ENCODE data around the gene ASB9.
"Not testable (repeated sequence)": the region's sequence is repeated elsewhere in the genome, so short reads cannot be mapped to it uniquely, and the experiment has no call there.

The ASB9 gene, protein sequence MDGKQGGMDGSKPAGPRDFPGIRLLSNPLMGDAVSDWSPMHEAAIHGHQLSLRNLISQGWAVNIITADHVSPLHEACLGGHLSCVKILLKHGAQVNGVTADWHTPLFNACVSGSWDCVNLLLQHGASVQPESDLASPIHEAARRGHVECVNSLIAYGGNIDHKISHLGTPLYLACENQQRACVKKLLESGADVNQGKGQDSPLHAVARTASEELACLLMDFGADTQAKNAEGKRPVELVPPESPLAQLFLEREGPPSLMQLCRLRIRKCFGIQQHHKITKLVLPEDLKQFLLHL

DNA sequence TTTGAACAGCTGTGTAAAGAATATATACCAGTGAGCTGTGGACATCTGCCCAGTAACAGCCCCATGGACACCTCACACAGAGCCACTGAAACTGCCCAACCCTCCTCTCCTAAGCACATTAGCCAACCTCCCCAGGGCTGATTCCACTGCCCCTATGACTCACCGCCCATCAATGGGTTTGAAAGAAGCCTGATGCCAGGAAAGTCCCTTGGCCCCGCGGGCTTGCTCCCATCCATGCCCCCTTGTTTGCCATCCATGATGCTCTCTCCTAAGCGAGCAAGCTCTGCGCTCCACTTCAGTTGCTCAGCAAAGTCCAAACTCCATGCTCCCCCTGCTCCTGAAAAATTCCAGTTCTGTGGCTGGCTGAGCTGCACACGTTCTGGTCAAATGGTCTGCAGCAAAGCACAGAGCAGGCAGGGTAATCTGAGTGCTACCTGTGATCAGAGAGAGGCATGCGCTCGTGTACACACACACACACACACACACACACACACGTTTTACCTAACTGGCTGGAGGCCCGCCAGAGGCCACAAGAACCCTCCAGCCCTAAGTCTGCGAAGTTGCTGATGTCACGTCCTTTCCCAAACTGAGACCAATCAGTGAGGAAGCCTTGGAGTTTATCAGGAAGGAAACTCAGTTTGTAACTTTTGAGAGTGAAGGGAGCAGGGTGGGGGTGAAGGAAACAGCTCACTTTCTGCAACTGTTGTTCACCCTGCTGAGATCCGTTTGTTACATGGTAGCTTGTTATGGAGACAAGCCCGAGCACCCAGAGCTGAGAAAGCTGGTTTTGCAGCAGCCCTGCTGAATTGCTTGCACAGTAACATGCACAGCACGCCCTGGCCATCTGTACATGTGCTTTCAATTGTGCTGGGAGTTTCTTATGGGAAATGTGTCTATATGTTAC, at the start of gene ASB9:
Gene ASB9, minus strand, starts transcription at position 466 of the 904 bp plus-strand sequence. Its CDS starts 209 bp downstream, at position 257.
- peak; percentile 81 for DNase-seq

DNA sequence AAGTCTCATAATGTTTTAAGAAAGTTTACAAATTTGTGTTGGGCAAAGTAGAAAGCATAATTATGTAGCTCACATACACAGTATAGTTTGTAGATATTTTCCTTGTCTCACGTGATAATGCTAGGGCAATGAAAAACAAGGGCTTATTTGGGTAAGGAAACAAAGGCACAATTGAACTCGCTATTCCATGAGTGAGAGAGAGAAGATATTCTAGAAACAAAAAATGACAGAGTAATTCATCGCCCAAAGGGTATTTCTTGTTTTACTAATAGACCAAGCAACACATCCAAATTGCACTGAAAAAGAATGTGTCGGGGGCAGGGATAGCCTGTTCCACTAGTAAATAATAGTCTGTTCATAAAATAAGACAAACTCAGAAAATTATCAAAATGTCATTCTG, 49.2 kb upstream of the ASB9 start:
- DNase-seq, result no peak

DNA sequence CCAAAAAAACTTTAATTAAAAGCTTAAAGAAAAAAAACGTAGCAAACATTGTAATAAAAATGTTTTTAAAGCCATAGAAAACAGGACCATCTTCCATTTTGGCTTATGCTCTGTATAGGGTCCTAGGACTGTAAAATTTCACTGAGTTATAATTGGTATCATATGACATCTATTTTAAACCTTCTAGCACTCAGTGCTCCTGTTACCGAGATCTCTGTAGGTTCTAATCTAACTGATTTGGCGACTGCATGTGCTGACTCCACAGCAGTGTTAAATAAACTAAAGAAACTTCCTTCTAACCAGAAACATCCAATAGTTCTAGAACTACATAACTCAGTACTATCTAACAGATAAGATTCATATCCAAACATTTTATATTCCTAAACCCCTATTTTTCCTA, 45.6 kb upstream of the ASB9 start, which contains the start of gene ASB11:
Gene ASB11, minus strand, starts transcription at position 132 of the 400 bp plus-strand sequence. Its CDS starts 35 bp downstream, at position 97.
- DNase-seq, result no peak

DNA sequence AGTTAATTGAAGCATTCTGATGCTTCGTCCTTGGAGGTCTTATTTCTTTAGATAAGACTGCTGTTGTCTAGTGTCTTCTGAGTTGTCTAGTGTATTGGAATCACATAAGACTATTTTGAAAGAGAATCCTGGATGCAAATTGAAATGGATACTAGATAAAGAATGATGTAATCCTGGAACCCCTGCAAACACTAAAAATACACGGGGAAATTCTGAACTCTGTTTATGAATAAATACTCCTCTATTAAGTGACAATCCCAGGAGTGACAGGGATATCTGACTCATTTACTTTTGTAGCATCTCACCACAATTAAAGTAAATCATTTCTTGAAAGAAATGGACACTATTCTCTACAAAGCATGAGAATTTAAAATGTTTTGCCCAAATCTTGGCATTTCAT, 44.6 kb upstream of the ASB9 start:
- no peak for DNase-seq

DNA sequence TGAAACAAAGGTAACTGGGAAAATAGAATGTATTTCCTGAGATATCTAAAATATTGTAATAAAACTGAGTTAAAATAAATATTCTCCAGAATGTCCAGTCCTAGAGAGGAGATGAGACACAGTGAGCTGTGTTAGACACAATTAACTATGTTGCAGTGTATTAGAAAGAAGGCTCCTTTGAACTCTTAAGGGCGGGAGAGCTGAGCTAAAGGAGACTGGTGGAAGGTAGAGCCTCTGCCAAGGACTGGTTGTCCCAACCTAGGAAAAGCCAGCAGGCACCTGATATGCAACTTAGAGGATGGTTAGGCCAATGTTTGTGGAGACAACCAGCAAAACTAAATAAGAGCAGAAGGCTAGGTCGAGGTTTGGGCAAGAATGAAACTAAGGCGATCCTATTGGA, 41.2 kb upstream of the ASB9 start:
- no peak for DNase-seq

DNA sequence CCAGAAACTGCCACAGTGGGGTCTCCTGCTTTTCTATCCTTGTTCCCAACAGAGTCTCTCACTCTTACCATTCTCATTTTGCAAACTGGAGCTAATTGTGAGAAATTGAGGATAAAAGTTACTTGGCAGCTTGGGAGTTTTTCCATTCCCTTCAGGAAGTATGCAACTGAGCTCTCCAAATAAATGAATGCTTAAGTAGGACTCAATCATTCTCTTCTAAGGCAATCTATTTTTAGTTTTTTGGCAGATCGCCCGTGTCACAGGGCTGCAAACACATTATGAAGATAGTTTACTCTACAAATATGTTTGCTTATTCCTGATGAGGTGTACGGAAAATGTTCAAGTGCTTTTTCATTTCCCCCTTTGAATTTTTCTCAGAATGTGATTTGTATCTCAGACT, 40.2 kb upstream of the ASB9 start:
- DNase-seq, result no peak

DNA sequence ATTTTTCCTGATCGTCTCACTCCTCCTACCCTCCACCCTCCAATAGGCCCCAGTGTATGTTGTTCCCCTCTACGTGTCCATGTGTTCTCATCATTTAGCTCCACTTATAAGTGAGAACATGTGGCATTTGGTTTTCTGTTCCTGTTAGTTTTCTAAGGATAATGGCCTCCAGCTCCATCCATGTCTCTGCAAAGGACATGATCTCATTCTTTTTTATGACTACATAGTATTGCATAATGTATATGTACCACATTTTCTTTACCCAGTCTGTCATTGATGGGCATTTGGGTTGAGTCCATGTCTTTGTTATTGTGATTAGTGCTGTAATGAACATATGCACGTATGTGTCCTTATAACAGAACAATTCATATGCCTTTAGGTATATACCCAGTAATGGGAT, 36.0 kb upstream of the ASB9 start:
- not testable (repeated sequence) for DNase-seq

DNA sequence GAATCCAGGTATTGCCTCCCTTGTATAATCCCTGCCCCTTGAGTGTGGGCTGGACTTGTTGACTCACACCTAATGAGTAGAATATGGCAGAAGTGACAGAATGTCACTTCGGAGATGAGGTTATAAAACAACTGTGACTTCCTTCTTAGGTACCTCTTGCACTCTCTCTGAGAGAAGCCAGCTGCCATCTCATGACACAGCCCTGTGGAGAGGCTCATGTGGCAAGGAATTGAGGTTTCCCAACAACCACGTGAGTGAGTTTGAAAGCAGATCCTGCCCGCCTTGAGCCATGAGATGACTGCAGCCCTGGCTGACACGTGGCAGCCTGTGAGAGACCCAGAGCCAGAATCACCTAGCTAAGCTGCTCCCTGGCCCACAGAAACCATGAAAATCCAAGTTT, 32.0 kb upstream of the ASB9 start:
- no peak for DNase-seq

DNA sequence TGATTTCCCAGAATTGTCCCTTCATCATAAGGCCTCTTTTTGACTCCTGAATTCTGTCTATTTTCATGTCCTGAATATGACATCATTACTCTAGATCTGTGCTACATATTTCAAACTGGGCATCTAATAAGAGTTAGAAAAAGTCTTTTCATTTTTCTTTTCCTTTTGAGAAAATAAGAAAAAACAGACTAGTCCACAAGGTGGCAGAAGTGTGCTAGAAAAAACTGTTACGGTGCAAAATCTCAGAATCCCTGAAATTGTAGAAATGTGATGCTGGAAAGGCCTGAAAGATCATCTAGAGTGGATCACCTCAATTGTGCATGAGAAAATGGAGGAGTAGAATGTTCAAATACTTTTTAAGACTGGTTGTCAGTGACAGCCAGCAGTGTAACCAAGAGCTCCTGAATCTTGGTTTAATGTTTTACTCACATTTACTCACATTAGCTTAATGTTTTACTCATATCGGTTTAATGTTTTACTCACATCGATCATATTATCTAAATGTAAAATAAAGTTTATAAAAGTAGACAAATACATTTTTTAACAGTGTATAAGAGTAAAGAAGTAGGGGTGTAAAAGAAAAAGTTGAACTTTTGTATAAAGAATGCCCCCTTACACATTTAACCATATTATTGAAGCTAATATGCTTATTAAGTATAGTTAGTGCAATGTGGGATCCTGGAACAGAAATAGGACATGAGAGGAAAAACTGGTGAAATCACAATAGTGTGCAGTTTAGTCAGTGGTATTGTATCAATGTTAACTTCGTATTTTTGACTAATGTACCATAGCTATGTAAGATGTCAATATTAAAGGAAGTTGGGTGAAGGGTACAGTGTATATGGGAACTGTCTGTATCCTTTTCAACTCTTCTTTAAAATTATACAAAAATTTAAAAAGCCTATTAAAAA, 30.3 kb upstream of the ASB9 start:
- DNase-seq, result peak; percentile 4

DNA sequence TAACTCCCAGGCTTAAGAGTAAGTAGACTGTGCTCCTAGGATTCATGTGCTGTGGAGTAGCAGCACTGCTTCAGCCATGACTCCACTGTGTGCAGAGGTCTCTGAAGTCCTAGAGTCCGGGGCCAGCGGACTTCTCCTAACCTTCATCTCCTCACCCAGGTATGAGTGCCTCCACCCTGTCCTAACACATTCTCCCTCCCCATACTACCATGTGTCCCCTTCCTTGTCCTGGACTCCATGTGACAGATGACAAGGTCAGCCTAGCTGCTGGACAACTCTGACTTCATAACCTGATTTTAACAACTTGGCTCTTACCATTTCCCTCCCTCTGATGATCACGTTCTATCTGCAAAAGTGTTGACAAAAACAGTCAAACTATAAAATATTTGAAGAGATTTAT, 28.9 kb upstream of the ASB9 start:
- no peak for DNase-seq

DNA sequence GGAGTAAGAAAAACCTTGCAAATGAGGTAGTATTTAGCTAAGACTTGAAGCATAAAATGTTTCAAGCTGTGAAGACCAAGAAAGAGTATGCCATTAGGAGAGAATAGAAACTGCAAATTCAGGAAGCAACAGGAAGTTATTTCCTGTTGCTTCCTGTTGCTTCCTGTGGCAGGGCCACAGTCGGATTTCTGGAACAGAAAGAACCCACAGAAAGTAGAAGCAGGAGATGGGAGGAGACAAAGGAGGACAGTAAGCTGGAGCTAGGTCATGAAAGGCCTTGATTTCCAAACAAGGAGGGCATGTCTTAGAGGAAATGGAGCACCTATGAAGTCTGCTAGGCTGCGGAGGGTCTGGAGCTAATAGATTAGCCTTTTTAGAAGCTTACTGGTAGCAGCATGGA, 28.3 kb upstream of the ASB9 start:
- DNase-seq, result no peak

DNA sequence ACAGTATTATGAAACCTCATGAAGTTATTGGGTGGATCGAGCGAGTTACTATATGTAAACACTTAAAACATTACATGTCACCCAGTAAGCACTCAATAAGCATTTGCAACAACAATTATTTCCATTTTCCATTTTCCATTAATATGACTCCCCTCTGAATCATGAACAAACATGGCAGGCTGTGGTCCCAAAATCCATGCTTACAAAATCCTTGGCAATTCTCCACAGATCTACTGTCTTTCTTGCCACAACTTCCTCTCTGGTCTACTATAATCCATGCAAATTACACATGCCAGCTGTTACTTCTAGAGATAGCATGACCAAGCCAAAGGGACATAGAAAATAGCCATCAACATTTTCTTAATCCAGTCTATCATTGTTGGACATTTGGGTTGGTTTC, 23.6 kb upstream of the ASB9 start:
- no peak for DNase-seq

DNA sequence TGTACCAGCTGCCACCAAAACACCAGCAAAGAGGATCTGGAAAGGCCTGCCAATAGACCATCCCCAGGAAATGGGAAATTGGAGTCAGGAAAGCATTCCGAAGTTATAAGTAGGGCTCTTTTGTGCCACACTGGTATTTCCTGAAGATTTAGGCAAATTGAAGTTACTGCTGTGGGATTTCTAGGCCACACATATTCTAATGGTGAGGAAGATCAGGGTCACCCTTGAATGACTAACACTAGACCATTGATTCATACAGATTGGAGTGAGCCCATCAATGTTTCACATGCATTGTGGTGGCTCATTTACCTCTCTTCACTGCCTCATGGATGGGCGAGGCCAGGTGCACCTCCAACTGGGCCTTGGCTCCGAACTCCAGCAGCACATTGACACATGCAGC, 23.0 kb upstream of the ASB9 start:
- DNase-seq, result no peak

DNA sequence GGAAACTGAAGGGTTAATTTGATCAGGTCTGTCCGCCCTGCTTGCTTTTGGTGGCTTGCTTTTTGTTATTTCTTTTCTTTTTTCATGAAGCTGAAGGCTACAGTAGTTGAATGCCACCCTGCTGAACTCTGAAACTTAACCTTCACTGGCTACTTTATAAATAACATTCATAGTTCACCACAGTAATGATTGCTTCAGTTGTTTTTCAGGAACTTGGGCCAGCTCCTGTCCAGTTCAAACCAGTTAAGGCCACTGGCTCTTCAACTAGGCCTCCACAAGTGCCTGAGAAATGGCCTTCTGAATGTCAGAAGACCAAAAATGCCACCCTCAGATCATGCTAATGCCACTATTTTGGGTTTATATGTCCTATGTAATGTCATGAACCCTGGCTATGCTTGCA, 7.7 kb upstream of the ASB9 start:
- DNase-seq, result no peak

DNA sequence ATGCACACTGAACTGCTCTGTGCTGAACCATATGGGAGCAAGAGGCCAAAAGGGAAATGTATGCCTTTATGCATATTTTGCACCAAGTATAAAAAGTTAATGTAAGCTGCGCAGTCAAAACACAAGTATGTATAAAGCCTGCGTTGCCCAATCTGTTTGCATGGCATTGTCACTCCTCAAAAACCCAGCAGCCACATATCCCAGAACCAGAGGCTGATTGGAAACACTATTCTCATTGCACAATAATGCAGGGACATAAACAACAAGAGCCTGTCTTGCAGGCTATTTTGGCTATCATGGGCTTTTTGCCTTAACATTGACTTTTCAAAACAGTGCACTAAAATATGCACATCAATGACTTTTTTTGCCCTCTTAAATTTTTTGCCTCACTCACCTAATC, 5.1 kb upstream of the ASB9 start:
- DNase-seq, result no peak

DNA sequence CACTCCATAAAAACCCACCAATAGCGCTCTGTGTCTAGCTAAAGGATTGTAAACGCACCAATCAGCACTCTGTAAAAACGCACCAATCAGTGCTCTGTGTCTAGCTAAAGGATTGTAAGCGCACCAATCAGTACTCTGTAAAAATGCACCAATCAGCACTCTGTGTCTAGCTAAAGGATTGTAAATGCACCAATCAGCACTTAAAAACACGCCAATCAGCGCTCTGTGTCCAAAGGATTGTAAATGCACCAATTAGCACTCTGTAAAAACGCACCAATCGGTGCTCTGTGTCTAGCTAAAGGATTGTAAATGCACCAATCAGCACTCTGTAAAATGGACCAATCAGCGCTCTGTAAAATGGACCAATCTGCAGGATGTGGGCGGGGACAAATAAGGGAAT, 3.4 kb upstream of the ASB9 start:
- not testable (repeated sequence) for DNase-seq

DNA sequence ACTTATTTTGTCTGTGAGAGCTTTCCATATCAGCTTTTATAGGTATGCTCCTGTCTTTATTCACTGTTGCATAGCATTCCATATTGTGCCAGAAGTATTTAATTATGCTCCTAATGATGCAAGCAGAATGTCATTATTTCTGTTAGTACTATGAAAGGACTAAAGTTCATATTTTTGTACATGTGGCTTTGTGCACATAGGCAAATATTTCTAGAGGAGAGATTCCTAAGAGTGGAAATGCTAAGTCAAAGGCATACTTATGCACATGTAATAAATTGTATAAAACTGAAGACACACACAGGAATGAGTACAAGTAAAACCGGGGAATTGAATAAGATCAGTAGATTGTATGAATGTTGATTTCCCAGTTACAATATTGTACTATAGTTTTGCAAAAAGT, 1.9 kb upstream of the ASB9 start:
- DNase-seq, result no peak

DNA sequence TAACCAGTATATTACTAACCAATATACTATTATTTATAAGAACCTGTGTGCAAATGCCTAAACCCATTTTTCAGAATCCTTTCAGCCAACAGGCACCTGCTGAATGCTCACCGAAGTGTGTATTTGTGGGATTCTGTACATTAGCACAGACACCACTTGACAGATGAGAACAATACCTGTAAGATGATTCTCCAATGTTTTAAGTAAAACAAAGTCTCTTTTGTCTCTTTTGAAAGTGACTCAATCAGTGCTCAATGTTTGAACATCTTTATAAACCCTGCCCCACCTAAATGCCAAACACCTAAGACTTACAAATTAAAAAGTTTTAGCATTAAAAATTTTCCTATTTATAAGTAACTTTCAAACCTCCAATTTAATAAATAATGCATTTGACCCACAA, 763 bp downstream of the ASB9 start:
- DNase-seq, result no peak

DNA sequence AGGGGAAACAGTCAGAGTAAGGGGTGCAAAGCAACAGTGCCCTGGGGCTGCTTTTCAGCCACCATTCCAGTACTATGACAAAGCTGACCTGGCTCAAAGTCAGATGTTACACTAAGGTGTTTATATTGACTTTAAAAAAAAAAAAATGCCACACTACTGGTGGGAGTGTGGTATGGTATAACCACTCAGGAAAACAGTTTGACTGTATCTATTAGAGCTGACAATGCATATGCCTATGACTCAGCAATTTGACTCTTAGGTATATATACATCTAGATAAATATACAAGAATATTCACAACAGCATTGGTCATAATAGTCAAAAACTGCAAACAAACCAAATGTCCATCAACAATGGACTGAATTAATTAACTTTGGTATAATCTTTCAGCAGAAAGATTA, 15.0 kb downstream of the ASB9 start:
- no peak for DNase-seq

DNA sequence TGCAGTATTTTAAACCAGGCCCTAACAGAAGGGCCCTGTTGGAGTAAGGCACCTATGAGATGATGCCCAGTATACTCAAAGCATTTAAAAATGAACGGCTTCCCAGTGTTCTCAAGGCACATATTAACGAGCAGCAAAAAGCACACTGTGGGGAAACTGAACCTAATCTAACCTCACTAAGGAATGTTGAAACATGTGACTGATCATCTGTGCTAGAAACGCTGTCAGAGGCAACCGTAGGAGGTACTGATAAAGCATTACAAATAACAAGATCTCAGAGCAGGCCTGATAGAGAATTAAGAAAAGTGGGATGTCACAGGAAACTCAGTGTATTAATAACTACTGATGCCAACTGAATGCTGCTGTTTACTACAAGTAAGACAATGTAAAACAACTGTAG, 24.0 kb downstream of the ASB9 start:
- DNase-seq, result no peak

DNA sequence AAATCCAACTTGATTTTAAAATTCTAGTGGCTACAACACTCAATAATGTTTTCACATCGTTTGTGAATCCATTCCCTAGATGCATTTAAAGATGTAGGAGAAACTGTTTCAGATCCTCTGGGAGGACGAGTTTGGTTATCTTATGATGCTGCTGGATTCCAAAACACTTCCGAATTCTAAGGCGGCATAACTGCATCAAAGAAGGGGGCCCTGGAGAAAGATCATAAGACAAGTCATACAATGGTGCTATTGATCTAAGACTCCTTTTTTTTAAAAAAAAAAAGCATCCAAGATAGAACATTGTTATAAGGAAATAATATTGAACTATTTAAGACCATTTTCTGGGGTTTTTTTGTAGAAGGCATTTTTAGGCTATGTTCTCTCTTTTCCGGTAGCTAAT, 25.5 kb downstream of the ASB9 start:
- no peak for DNase-seq

DNA sequence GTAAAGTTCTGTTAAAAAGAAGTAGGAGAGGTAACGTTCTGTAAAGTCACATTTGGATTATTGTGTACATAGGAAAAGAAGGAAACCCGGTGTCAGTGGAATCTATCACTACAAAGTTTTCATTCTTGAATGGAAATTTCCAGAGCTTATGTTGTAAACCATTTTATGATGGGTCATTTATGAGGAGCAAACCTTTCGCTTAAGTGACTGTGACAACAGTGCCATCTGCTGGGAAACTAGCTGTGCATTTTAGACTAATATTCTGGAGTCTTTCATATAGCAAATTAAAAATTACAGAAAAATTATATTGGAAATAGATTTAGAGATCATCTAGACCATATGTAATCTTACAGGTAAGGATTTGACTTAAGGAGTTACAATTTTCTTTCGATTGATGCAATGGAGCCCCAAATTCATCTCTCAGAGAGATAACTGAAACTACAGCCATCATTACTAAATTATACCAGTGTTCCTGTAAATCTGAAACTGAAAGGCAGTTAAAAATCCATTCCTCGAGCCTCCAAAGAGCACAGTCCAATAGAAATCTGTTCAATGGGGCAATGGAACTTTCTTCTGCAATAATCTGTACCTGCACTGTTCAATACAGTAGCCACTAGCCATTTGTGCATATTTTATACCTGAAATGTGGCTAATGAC, 26.9 kb downstream of the ASB9 start:
- DNase-seq, result peak; percentile 46

DNA sequence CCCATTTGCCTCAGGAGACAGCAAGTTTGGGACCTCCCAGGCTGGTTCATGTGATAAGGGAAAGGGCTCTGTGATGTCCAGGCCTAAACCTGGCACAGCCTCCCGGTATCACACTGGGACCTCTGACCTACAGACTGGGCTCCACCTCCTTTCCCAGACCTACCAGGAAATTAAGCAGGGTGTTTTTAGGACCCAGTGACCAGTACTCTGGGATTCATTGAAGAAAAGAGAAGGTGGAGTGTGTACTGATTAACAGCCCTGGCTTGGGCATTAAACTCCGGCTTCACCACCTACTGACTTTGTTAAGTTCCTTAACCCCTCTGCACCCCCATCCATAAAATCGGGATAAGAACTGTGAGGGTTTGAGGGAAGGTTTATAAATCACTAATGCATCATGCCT, 28.6 kb downstream of the ASB9 start:
- no peak for DNase-seq
